ENCODE measurements around the gene RALGPS1.

RALGPS1 gene

DNA sequence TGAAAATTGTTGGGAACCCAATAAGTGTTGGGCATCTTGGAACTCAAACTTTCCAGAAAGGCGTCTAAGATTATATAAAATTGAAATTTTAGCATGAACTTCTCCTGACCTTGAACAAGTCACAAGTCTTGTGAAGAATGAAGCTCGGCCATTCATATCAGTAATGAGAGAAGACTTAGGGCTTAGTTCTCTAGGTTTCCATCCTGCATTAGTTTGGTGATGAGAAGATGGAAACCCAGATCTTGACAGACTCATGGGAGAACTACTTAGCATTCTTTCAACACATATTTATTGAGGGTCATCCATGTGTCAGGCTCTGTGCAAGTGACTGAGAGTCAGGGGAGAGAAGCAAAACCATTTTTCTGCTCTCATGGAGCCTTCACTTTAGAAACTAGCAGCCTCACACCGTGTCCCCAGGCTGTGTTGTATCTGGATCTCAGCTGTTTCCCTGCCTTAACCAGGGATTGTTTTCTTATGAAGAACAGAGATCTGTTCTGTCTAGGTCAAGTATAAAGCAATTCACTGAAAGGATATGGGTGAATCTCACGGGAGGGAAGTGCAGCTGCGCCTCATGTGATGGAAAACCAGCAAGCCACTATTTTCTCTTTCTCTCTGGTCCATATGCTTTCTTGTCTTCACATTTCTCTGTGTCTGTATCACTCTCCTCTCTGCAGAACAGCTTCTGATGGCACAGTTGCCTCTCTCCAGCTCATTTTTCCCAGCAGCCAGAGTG lies 353.4 kb downstream of the RALGPS1 start:
- no peak for DNase-seq

- DNase-seq, result no peak
These were observed 354.9 kb downstream of the RALGPS1 start for GRCh38 chr9:127269449-127269848.

All from COR-L47 (cell line).